HFFc6 (cell line): ENCODE results near the gene GHRH. TPM values are rescaled to one million over a fixed set of nuclear protein-coding genes. Genes with fewer than 3 reads are reported as not detected.
A peak's percentile ranks its signal among the peaks of the same experiment; 100 is the strongest.

Source experiments
- DNase-seq: peaks from one replicate; pipeline ENCODE4 v3.0.0-alpha.2; 2018
- H3K27ac Mint-ChIP-seq: 2 replicates; pipeline ENCODE4 v1.8.0; 2020; ENCODE audit warnings: mild to moderate bottlenecking, mixed read lengths
- H3K27me3 Mint-ChIP-seq: 2 replicates; pipeline ENCODE4 v1.8.0; 2021; ENCODE audit warnings: mild to moderate bottlenecking, moderate library complexity, mixed read lengths; ENCODE audit not compliant: insufficient read depth
- H3K36me3 Mint-ChIP-seq: 2 replicates; pipeline ENCODE4 v1.8.0; 2021; ENCODE audit warnings: low read depth, mixed read lengths
- H3K4me1 Mint-ChIP-seq: 2 replicates; pipeline ENCODE4 v1.8.0; 2020; ENCODE audit warnings: low read depth, mixed read lengths
- H3K4me3 Mint-ChIP-seq: 2 replicates; pipeline ENCODE4 v1.8.0; 2020; ENCODE audit warnings: mild to moderate bottlenecking, moderate library complexity, mixed read lengths
- H3K9me3 Mint-ChIP-seq: 2 replicates; pipeline ENCODE4 v1.8.0; 2020; ENCODE audit warnings: mild to moderate bottlenecking, mixed read lengths
- total RNA-seq, 6 experiments: library from RNA; stranded (reverse); fragmentation: NEBNext Ultra II Directional; extraction: Animal tissue kit (Norgen Biotek cat#: 25700); gene quantifications; 2 replicates in 1 of 6; 3 replicates in 5 of 6; pipeline ENCODE4 v1.2.3, GENCODE V29; 2021
- TF ChIP-seq, protein P1 (sequence below): fragments of 200-600 bp; sonication (generic); IDR thresholded peaks from 2 replicates; pipeline ENCODE4 v1.5.0; 2021; ENCODE audit warnings: antibody characterized with exemption, mild to moderate bottlenecking

GHRH gene
- total RNA-seq, 6 experiments from 2014 or later: not detected

GRCh38 chr20:37223053-37223452, 38.6 kb downstream of the GHRH start:
- no peaks in the 10 kb centered on the region; the same call in 1 of the 2 replicates for H3K27me3 Mint-ChIP-seq
- H3K4me3 Mint-ChIP-seq: peak overlapping the region; percentile 74
- peaks cover 50% of the 10 kb centered on the region for H3K4me1 Mint-ChIP-seq
- H3K27ac Mint-ChIP-seq: peak overlapping the region; percentile 94
- TF ChIP-seq, protein P1, sequence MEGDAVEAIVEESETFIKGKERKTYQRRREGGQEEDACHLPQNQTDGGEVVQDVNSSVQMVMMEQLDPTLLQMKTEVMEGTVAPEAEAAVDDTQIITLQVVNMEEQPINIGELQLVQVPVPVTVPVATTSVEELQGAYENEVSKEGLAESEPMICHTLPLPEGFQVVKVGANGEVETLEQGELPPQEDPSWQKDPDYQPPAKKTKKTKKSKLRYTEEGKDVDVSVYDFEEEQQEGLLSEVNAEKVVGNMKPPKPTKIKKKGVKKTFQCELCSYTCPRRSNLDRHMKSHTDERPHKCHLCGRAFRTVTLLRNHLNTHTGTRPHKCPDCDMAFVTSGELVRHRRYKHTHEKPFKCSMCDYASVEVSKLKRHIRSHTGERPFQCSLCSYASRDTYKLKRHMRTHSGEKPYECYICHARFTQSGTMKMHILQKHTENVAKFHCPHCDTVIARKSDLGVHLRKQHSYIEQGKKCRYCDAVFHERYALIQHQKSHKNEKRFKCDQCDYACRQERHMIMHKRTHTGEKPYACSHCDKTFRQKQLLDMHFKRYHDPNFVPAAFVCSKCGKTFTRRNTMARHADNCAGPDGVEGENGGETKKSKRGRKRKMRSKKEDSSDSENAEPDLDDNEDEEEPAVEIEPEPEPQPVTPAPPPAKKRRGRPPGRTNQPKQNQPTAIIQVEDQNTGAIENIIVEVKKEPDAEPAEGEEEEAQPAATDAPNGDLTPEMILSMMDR: no peak
- H3K36me3 Mint-ChIP-seq: peaks cover 45% of the 10 kb centered on the region
- peak; percentile 93 for DNase-seq
- no peaks in the 10 kb centered on the region for H3K9me3 Mint-ChIP-seq

DNA sequence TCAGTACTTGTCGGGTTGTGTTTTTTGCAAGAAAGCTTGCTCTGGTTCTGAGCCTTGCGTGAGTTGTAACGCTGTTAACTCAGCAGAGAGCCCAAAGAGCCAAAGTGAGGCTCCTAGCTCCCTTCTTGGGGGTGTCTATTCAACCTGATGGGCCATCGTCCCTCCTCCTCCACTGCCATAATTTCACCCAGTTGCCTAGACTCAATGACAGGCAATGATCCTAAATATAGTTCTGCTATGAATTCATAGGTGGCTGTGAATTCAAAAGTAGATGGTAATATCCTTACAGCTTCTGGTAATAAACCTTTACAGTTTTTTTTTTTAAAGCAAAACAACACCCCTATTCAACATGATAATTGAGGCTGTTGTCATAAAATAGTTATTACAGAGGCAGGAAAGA, 39.5 kb downstream of the GHRH start:
- no peaks in the 10 kb centered on the region for H3K9me3 Mint-ChIP-seq
- no peaks in the 10 kb centered on the region; the same call in 1 of the 2 replicates for H3K27me3 Mint-ChIP-seq
- peaks cover 40% of the 10 kb centered on the region for H3K36me3 Mint-ChIP-seq
- no peak overlapping the region for H3K27ac Mint-ChIP-seq
- no peak overlapping the region for H3K4me3 Mint-ChIP-seq
- DNase-seq: no peak
- TF ChIP-seq, protein P1: no peak
- peaks cover 48% of the 10 kb centered on the region for H3K4me1 Mint-ChIP-seq

GRCh38 chr20:37220731-37221130, 40.9 kb downstream of the GHRH start:
- no peaks in the 10 kb centered on the region for H3K9me3 Mint-ChIP-seq
- peak overlapping the region; percentile 47 for H3K27ac Mint-ChIP-seq
- H3K4me1 Mint-ChIP-seq: peaks cover 45% of the 10 kb centered on the region
- H3K36me3 Mint-ChIP-seq: peaks cover 40% of the 10 kb centered on the region
- H3K27me3 Mint-ChIP-seq: no peaks in the 10 kb centered on the region; the same call in 1 of the 2 replicates
- no peak overlapping the region for H3K4me3 Mint-ChIP-seq
- peak; percentile 5 for DNase-seq
- TF ChIP-seq, protein P1: no peak

DNA sequence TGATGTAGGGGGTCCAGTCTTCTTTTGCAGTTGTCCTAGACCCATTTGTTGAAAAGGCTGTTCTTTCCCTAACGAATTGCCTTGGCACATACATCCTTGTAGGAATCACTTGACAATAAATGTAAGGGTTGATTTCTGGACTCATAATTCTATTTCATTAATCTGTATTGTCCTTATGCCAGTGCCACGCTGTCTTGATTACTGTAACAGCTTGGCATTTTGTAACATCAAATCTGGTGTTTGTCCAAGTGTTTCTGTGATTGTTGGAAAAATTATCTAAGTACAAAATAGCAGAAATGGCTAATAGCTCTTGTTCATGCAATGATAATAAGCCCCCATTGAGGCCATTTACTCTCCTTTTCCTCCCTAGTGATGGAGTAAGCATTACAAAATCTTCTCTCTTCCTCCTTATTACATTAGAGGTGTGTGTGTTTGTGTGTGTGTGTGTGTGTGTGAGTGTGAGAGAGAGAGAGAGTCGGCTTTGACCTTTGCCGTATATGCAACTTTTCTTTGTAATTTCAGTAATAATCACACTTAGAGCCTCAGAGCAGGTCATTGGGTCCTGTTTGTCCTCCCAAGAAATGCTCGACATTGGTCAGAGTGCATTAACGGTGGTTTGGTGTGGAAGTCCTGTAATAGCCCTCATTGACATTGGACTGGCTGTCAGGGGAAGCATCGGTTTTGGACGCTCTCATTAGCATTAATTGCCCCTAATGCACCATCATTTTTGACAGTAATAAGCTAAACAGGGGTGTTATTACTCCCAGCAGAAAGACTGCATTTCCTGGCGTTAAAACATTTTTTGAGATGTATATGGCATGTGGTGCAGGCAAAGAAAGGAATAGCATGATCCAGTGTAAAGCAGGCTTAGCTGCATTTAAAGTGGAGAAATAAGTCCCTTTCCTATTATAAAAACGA, 41.6 kb downstream of the GHRH start:
- no peaks in the 10 kb centered on the region; the same call in 1 of the 2 replicates for H3K27me3 Mint-ChIP-seq
- H3K27ac Mint-ChIP-seq: peak overlapping the region; percentile 47
- H3K36me3 Mint-ChIP-seq: peaks cover 40% of the 10 kb centered on the region
- DNase-seq: no peak
- no peak overlapping the region for H3K4me3 Mint-ChIP-seq
- TF ChIP-seq, protein P1: no peak
- no peaks in the 10 kb centered on the region for H3K9me3 Mint-ChIP-seq
- H3K4me1 Mint-ChIP-seq: peaks cover 50% of the 10 kb centered on the region

DNA sequence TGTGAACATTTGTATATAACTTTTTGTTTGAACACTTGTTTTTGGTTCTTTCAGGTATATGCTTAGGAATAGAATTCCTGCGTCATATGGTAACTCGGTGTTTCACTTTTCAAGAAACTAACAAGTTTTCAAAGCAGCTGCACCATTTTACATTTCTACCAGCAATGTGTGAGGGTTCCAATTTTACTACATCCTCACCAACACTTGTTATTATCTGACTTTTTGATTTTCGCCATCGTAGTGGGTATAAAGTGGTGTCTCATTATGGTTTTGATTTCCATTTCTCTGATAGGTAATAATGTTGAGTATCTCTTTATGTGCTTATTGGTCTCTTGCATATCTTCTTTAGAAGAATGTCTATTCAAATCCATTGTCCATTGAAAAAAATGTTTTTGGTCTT, 42.6 kb downstream of the GHRH start:
- no peak for DNase-seq
- Mint-ChIP-seq H3K9me3 (no peaks in the 10 kb centered on the region), H3K36me3 (peaks cover 34% of the 10 kb centered on the region), H3K27ac (no peak overlapping the region), H3K4me3 (no peak overlapping the region), H3K4me1 (peaks cover 57% of the 10 kb centered on the region), H3K27me3 (no peaks in the 10 kb centered on the region; the same call in 1 of the 2 replicates)
- TF ChIP-seq, protein P1: no peak
